Ovary (tissue), 10 donors: ENCODE data around the gene HBZ. TPM values are rescaled to one million over a fixed set of nuclear protein-coding genes. Genes with fewer than 3 reads are reported as not detected.

ENCODE experiments used
- DNase-seq, 5 donors: peaks; one replicate each; pipeline ENCODE4 v3.0.0-alpha.2; 2019 to 2020
- H3K27ac ChIP-seq, 2 donors: fragments of 200-600 bp; one replicate each; pipeline versions ENCODE4 v1.5.1 to v1.8.0; 2019 to 2022
- H3K27me3 ChIP-seq: fragments of 200-600 bp; one replicate; pipeline ENCODE4 v1.8.0; 2022
- H3K36me3 ChIP-seq: fragments of 200-600 bp; sonication (generic); one replicate; pipeline ENCODE4 v1.5.1; 2019
- H3K4me1 ChIP-seq: one replicate; pipeline ENCODE4 v1.8.1; 2013; ENCODE audit warnings: mild to moderate bottlenecking, moderate library complexity; ENCODE audit not compliant: insufficient read depth
- H3K4me3 ChIP-seq: fragments of 200-600 bp; sonication (generic); one replicate; pipeline ENCODE4 v1.5.1; 2017
- H3K9me3 ChIP-seq, 2 donors: fragments of 200-600 bp in 1 of 2; sonication (generic) in 1 of 2; one replicate each; pipeline versions ENCODE4 v1.5.1 to v1.8.1; 2013 to 2019; ENCODE audit warnings: mild to moderate bottlenecking in 1 of 2, moderate library complexity in 1 of 2
- CTCF ChIP-seq, 3 donors: fragments of 450-650 bp in 2 of 3; fragments of 200-600 bp in 1 of 3; IDR thresholded peaks; one replicate each; pipeline versions ENCODE4 v1.5.1 to v1.8.0; 2016 to 2022; ENCODE audit warnings: antibody characterized with exemption in 3 of 3, mild to moderate bottlenecking in 1 of 3
- EP300 ChIP-seq: sonication (generic); formaldehyde crosslinking; IDR thresholded peaks from one replicate; pipeline ENCODE4 v1.6.1; 2017; ENCODE audit warnings: antibody characterized with exemption
- POLR2A ChIP-seq: fragments of 450-650 bp; IDR thresholded peaks from one replicate; pipeline ENCODE4 v1.6.1; 2017; ENCODE audit warnings: antibody characterized with exemption, mild to moderate bottlenecking, moderate library complexity
- WGBS, 3 donors: extraction: QIAGEN DNeasy Blood & Tissue Kit in 1 of 3; methylation state at CpG; one replicate each; pipeline versions ENCODE4 v1.1.5 to v1.1.7; 2013 to 2017; 5-methylcytosine and 5-hydroxymethylcytosine counted together
- intact Hi-C, 4 donors: fragments of 100-400 bp; cut with DNase I; formaldehyde crosslinking; loops; one replicate each; pipeline versions ENCODE4 v1.11.0 to v1.15.1; 2022 to 2023
- long read RNA-seq, 3 donors: library from polyadenylated mRNA in 2 of 3; unstranded in 2 of 3; transcript quantifications; one replicate each; pipeline ENCODE4 v2.0.0 and lab custom pipeline, GENCODE V29; 2021 to 2026
- polyA plus RNA-seq, 2 donors: library from polyadenylated mRNA; stranded (reverse); fragments of 200-250 nt in 1 of 2; fragments of 350-450 nt in 1 of 2; fragmentation: Illumina TruSeq in 1 of 2; extraction: RNeasy Lipid Tissue Mini Kit (QIAGEN cat#74804) in 1 of 2; gene quantifications; one replicate each; pipeline ENCODE4 v1.2.3, GENCODE V29; 2013 to 2014
- total RNA-seq, 7 donors: library from RNA; depleted of rRNA in 2 of 7; stranded (reverse); fragments of >200 nt in 2 of 7; fragmentation: NEBNext Ultra II Directional in 3 of 7; extraction: Animal tissue kit (Norgen Biotek cat#: 25700) in 3 of 7; gene quantifications; one replicate each; pipeline versions ENCODE4 v1.1.0 to v1.2.4, GENCODE V29; 2016 to 2023
- donor health status: DM: no; HTN: no; CAD: no; lungs with moderate emphysema.
- donor health status: DM: no; HTN: no; CAD: no.
- donor health status: Bipolar disorder and iron deficiency.
- donor health status: DM: yes; HTN: yes; CAD: no.
- donor health status: DM: no; HTN: no; CAD: no.
- donor health status: DM: yes; HTN: yes; CAD: no.

HBZ gene
- total RNA-seq (under 1 TPM in 1 of 7 donors, not detected in 6; 0.28 TPM), polyA plus RNA-seq (not detected)
- long read RNA-seq, donor 1, result 0 reads
- long read RNA-seq, donor 2, partial matches to known transcripts, result 0 of 1 reads
- long read RNA-seq, donor 2, other reads (novel, unspliced or antisense), result 0 of 1 reads
- long read RNA-seq, donor 3, result 0 reads

GRCh38 chr16:152141-153128 is at the start of gene HBZ:
Gene HBZ, plus strand, starts transcription at chr16:152644. Its CDS starts 266 bp downstream, at chr16:152910.
- intact Hi-C loops, result no loop called here
- no peak for DNase-seq
- Histone ChIP-seq H3K27ac (no peak within 1 kb of the TSS), H3K4me3 (no peak within 1 kb of the TSS), H3K36me3 (no peaks in the 10 kb centered on the region), H3K9me3 (no peaks in the 10 kb centered on the region), H3K27me3 (no peaks in the 10 kb centered on the region), H3K4me1 (peaks cover 6% of the 10 kb centered on the region)
- WGBS, 3 donors, result 72 to 74% (median 72%) methylated on average over 14 to 17 of the region's 17 CpGs
- TF ChIP-seq EP300 (no peak), POLR2A (no peak), CTCF (IDR thresholded peaks at IDR 0.05) (no peak)

GRCh38 chr16:104355-104754 is 48.1 kb upstream of the HBZ start:
- Histone ChIP-seq H3K36me3 (no peaks in the 10 kb centered on the region), H3K27ac (no peak overlapping the region), H3K4me1 (peaks cover 19% of the 10 kb centered on the region), H3K27me3 (no peaks in the 10 kb centered on the region), H3K9me3 (no peaks in the 10 kb centered on the region), H3K4me3 (no peak overlapping the region)
- WGBS, 3 donors, result 79 to 85% (median 82%) methylated on average over 5 of the region's 5 CpGs
- no peak for TF ChIP-seq EP300
- no peak for TF ChIP-seq POLR2A
- TF ChIP-seq CTCF (IDR thresholded peaks at IDR 0.05), result no peak
- DNase-seq, result no peak
- intact Hi-C loops, result no loop called here

- Histone ChIP-seq H3K27me3 (no peaks in the 10 kb centered on the region), H3K4me3 (no peak overlapping the region), H3K9me3 (no peaks in the 10 kb centered on the region), H3K4me1 (peaks cover 19% of the 10 kb centered on the region), H3K36me3 (no peaks in the 10 kb centered on the region), H3K27ac (no peak overlapping the region)
- no peak for DNase-seq
- WGBS, 3 donors, result 72 to 86% (median 85%) methylated on average over 3 of the region's 3 CpGs
- TF ChIP-seq EP300 (no peak), POLR2A (no peak), CTCF (IDR thresholded peaks at IDR 0.05) (no peak)
- intact Hi-C loops, result loop anchor here in 2 of 4 donors (5.0 kb wide), 2 partner anchors 77 to 257 kb away; partner anchors contain the start of gene HBQ1 (in 1 of the 2)
Observed at GRCh38 chr16:104928-105327, 47.5 kb upstream of the HBZ start.

- no peak for DNase-seq
- 81 to 88% (median 85%) methylated on average over 6 of the region's 6 CpGs for WGBS, 3 donors
- Histone ChIP-seq H3K27ac (no peak overlapping the region), H3K4me3 (no peak overlapping the region), H3K36me3 (no peaks in the 10 kb centered on the region), H3K27me3 (no peaks in the 10 kb centered on the region), H3K9me3 (no peaks in the 10 kb centered on the region), H3K4me1 (peaks cover 19% of the 10 kb centered on the region)
- intact Hi-C loops, result loop anchor here in 2 of 4 donors (5.0 kb wide), 2 partner anchors 77 to 257 kb away; partner anchors contain the start of gene HBQ1 (in 1 of the 2)
- no peak for TF ChIP-seq CTCF (IDR thresholded peaks at IDR 0.05)
- no peak for TF ChIP-seq POLR2A
- no peak for TF ChIP-seq EP300
Observed at GRCh38 chr16:105521-105920, 46.9 kb upstream of the HBZ start.
